Measurements from ENCODE around the gene PDE9A.

Gene PDE9A

DNA sequence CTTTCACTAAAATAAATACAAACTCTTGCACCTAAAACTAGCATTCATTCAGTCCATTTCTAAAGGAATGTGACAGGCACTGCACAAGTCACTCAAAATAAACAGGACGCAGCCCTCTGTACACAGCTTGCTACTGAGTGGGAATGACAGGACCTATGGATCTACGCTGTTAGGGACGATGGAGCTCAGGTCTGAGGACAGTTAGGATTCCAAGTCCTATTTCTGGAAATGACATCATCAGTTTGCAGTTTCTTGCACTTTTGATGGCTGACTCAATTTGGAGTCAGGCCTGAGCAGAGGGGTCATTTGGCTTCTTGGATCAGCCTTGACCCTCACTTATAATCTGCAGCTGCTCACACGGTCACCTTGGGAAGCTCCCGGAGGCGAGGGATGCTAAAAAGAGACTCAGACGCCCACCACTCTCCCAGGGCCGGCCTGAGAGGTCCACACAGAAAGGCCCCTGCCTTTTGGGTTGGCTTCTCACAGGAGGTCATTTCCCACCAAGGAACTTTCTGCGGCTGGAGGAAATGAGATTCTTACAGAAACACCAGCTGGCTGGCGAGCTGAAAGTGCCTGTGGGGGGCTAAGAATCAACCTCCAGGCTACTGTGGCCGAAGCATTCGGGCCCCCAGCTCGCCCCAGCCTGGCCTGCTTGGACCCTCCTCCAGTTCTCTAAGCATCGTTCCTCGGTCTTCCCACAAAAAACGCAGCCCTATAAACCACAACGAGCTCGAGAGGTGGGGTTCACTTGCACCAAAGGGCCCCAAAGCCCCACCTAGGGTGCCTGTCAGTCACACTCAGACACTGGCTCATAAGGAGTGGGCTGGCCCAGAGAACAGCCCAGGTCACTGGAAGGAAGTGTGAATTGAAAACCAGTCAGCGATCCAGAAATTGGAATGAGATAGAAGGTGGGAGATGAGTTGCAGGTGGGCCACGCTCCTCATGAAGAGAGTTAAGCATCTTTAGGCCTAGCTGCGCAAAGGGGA is 8.9 kb upstream of the PDE9A start:
- no peak overlapping the region for H3K4me3 ChIP-seq (ENCODE audit: low read length)
- peaks cover 8% of the 10 kb centered on the region for H3K4me1 ChIP-seq (ENCODE audit: insufficient read depth, low read length)
- no peaks in the 10 kb centered on the region for H3K9me3 ChIP-seq (ENCODE audit: insufficient read depth, low read depth, low read length)
- H3K27me3 ChIP-seq (ENCODE audit: insufficient read depth, low read length) = no peaks in the 10 kb centered on the region; the same call in 1 of the 2 replicates
- 89% methylated on average over 21 of the region's 21 CpGs for WGBS
- no peaks in the 10 kb centered on the region for H3K36me3 ChIP-seq (ENCODE audit: insufficient read depth, low read length)
- no peak overlapping the region for H3K27ac ChIP-seq (ENCODE audit: low read depth, low read length)
- H3K9ac ChIP-seq (ENCODE audit: low read depth, low read length) = no peak overlapping the region

DNA sequence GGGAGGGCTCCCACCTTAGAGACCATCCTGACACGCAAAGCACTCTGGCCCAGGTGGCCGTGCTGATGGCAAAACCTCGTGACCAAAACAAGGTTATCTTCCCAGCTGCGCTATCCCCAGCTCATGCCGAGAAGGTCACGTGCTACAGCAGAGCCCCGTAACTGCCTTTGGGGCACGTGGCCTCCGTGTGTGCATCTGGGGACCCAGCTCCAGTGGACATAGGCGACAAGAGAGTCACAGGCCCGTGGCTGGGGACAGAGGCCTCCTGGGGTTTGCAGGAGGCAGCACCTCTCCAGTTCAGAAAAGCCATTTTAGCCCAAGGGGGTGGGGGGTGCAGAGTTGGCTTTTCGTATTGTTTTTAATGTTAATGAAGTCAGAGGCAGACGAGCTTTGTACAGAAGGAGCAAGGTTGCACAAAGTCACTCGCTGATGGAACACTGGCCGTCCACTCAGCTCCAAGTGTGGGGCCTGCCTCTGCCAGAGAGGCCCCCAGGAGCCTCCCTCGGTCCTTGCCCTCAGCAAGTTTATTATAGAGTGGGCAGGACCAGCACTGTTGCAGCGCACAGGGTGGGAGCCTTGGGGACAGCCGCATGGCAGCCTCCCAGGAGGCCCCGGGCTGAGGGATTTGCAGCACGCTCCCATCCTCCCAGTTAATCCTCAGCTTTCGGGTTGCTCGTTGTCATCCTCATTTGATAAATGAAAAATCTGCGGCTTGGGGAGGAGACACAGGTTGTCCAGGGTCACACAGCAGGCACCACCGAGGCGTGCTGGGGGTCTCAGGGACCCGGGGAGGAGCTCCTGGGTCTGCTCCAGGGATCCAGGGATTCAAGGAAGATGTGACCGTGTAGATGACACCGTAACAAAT is 8.0 kb upstream of the PDE9A start:
- no peaks in the 10 kb centered on the region; the same call in 1 of the 2 replicates for H3K27me3 ChIP-seq (ENCODE audit: insufficient read depth, low read length)
- H3K4me3 ChIP-seq (ENCODE audit: low read length) = no peak overlapping the region
- no peaks in the 10 kb centered on the region for H3K9me3 ChIP-seq (ENCODE audit: insufficient read depth, low read depth, low read length)
- peaks cover 8% of the 10 kb centered on the region for H3K4me1 ChIP-seq (ENCODE audit: insufficient read depth, low read length)
- H3K36me3 ChIP-seq (ENCODE audit: insufficient read depth, low read length) = no peaks in the 10 kb centered on the region
- H3K9ac ChIP-seq (ENCODE audit: low read depth, low read length) = no peak overlapping the region
- 91% methylated on average over 28 of the region's 28 CpGs for WGBS
- no peak overlapping the region for H3K27ac ChIP-seq (ENCODE audit: low read depth, low read length)

DNA sequence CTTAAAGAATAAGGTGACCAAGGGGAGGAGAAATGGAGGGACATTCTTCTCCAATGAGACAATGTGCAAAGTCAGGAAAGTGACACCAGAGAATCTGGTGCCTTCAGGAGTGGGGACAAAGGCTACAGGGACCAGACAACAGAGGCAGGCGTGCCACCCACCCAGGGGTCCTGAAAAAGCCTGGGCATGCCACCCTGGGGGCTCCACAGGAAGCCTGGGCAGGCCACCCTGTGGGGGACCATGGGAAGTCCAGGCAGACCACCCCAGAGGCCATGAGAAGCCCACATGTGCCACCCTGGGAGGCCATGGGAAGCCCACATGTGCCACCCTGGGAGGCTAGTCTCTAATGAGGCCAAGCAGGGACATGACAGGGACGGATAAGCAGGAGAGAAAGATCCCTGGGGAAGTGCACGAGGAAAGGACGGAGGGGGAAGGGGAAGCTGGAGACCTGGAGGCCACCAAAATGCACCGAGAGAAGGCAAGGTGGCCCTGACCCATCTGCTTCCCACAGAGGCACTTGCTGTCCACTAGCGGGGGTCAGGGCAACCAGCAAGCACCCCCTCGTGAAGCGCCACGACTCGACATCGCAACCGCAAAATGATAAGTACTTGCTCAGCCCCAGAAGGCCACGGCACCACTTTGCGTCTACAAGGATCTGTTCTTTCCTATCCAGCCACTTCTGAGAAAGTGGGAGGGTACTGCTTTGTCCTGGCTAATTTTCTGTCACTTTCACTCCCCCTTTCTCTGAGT is 7.2 kb upstream of the PDE9A start:
- no peak overlapping the region for H3K9ac ChIP-seq (ENCODE audit: low read depth, low read length)
- H3K27me3 ChIP-seq (ENCODE audit: insufficient read depth, low read length) = no peaks in the 10 kb centered on the region; the same call in 1 of the 2 replicates
- H3K4me1 ChIP-seq (ENCODE audit: insufficient read depth, low read length) = peaks cover 3% of the 10 kb centered on the region; the same call in 1 of the 2 replicates
- H3K9me3 ChIP-seq (ENCODE audit: insufficient read depth, low read depth, low read length) = no peaks in the 10 kb centered on the region
- no peaks in the 10 kb centered on the region for H3K36me3 ChIP-seq (ENCODE audit: insufficient read depth, low read length)
- 92% methylated on average over 14 of the region's 14 CpGs for WGBS
- H3K4me3 ChIP-seq (ENCODE audit: low read length) = no peak overlapping the region
- no peak overlapping the region for H3K27ac ChIP-seq (ENCODE audit: low read depth, low read length)

DNA sequence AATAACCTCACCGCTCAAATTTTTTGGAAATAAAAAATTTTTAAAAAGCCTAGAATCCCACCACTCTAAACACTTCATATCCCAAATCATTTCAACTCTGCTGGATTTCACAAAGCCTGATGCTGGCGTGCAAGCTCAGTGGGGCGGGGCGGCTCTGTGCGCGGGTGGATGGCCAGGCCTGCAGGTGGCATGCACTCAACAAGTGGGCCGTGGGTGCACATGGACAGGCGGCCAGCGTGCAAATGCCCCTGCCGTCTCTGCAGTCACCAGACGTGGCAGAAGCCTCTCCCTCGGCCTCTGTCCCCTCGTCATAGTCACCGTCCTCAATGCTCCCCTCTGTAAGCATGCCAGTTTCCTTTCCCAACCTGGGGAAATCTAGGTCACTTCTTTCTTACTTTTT is 6.6 kb upstream of the PDE9A start:
- Histone ChIP-seq H3K9ac (ENCODE audit: low read depth, low read length) (no peak overlapping the region), H3K27me3 (ENCODE audit: insufficient read depth, low read length) (no peaks in the 10 kb centered on the region; the same call in 1 of the 2 replicates), H3K4me1 (ENCODE audit: insufficient read depth, low read length) (no peaks in the 10 kb centered on the region), H3K27ac (ENCODE audit: low read depth, low read length) (no peak overlapping the region), H3K9me3 (ENCODE audit: insufficient read depth, low read depth, low read length) (no peaks in the 10 kb centered on the region), H3K36me3 (ENCODE audit: insufficient read depth, low read length) (no peaks in the 10 kb centered on the region), H3K4me3 (ENCODE audit: low read length) (no peak overlapping the region)
- WGBS = 92% methylated on average over 14 of the region's 14 CpGs

GRCh38 chr21:42648606-42649005 is 4.8 kb upstream of the PDE9A start:
- Histone ChIP-seq H3K4me3 (ENCODE audit: low read length) (no peak overlapping the region), H3K27me3 (ENCODE audit: insufficient read depth, low read length) (no peaks in the 10 kb centered on the region; the same call in 1 of the 2 replicates), H3K9ac (ENCODE audit: low read depth, low read length) (no peak overlapping the region), H3K9me3 (ENCODE audit: insufficient read depth, low read depth, low read length) (no peaks in the 10 kb centered on the region), H3K36me3 (ENCODE audit: insufficient read depth, low read length) (no peaks in the 10 kb centered on the region), H3K27ac (ENCODE audit: low read depth, low read length) (no peak overlapping the region), H3K4me1 (ENCODE audit: insufficient read depth, low read length) (peaks cover 9% of the 10 kb centered on the region)
- WGBS = 95% methylated on average over 8 of the region's 8 CpGs

DNA sequence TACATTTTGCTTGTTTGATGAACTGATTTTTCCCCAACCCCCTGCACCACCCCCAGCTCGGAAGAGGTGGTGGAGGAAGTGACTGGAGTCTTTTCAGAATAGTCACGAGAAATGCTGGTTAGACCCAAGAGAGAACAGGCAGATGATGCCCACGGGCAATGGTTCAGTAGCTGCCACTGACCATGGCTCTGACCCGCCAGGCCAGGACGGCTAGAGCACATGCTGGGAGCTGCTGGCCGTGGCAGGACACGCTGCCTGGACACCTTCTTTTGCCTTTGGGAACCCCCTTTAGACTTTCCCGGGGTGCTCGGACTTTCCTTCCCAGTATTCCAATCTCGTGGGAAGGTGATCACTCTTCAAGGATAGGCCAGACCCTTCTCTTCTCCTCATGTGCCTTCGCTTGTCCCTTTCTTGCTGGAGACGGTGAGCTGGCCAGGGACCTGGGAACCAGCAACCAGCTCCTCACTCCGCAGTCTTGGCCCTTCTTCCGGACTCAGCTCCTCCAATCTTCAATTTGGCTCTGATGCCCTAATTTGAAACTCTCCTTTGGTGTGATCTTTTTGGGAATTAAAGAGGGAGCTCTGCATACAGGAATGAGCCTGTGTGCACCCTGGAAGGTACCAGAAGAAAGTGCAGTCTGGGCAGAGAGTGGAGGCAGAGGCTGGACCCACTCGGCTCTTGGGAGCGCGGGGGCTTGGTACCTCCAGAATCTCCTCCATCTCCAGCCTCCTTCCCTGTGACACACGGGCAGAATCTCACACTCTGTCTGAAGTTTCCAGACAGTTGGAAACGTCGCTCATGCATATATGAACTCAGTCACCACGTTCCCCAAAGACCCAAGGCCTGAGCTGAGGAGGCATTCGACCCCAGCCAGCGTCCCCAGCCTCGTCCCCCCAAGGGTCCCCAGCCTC is 4.0 kb upstream of the PDE9A start:
- H3K36me3 ChIP-seq (ENCODE audit: insufficient read depth, low read length) = no peaks in the 10 kb centered on the region
- no peaks in the 10 kb centered on the region; the same call in 1 of the 2 replicates for H3K27me3 ChIP-seq (ENCODE audit: insufficient read depth, low read length)
- H3K9me3 ChIP-seq (ENCODE audit: insufficient read depth, low read depth, low read length) = no peaks in the 10 kb centered on the region
- peaks cover 9% of the 10 kb centered on the region for H3K4me1 ChIP-seq (ENCODE audit: insufficient read depth, low read length)
- WGBS = 93% methylated on average over 24 of the region's 24 CpGs
- no peak overlapping the region for H3K27ac ChIP-seq (ENCODE audit: low read depth, low read length)
- no peak overlapping the region for H3K4me3 ChIP-seq (ENCODE audit: low read length)
- H3K9ac ChIP-seq (ENCODE audit: low read depth, low read length) = no peak overlapping the region

- Histone ChIP-seq H3K4me1 (ENCODE audit: insufficient read depth, low read length) (peaks cover 14% of the 10 kb centered on the region), H3K36me3 (ENCODE audit: insufficient read depth, low read length) (no peaks in the 10 kb centered on the region), H3K9ac (ENCODE audit: low read depth, low read length) (no peak overlapping the region), H3K9me3 (ENCODE audit: insufficient read depth, low read depth, low read length) (no peaks in the 10 kb centered on the region), H3K4me3 (ENCODE audit: low read length) (no peak overlapping the region), H3K27ac (ENCODE audit: low read depth, low read length) (no peak overlapping the region), H3K27me3 (ENCODE audit: insufficient read depth, low read length) (no peaks in the 10 kb centered on the region; the same call in 1 of the 2 replicates)
- WGBS = 93% methylated on average over 11 of the region's 11 CpGs
These were observed 3.4 kb upstream of the PDE9A start for GRCh38 chr21:42650033-42650370.

DNA sequence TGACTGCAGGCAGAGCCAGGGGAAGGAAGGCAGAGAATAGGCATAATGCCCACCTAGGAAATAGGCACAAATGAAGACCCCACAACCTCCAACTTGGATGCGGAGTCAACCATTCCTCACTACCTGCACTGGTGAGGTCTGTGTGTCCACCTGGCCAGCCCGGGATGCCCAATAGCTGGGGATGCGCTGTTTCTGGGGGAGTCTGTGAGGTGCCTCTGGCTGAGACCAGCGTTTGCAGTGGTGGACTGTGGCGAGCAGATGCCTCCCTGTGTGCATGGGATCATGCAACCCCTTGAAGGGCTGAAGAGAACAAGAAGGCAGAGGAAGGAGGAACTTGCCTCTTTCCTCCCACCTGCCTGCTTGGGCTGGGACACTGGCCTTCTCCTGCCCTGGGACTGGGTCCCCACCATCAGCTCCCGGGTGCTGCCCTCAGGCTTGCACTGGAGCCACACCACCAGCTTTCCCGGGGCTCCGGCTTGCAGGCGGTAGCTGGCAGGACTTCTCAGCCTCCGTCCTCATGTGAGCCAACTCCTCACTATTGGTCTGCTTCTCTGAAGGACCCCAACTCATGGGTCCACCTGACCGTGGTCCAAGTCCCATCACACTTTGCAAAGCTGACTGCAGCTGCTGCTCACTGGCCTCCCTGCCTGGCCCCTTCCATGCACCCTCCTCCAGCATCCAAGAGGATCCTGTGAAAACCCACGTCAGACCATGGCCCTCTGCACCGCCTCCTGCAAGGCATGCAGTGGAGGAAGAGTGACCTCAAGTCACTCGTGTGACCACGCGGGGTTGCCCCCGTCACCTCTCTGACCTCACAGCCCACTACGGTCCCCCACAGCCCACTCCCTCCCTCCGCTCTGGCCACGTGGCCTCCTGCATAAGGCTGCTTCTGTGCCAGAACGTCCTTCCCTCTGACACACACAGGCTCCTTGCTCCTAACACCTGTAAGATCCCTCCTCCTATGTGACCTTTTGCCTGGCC is 2.7 kb upstream of the PDE9A start:
- Histone ChIP-seq H3K9me3 (ENCODE audit: insufficient read depth, low read depth, low read length) (no peaks in the 10 kb centered on the region), H3K4me1 (ENCODE audit: insufficient read depth, low read length) (peaks cover 21% of the 10 kb centered on the region), H3K36me3 (ENCODE audit: insufficient read depth, low read length) (no peaks in the 10 kb centered on the region), H3K27me3 (ENCODE audit: insufficient read depth, low read length) (no peaks in the 10 kb centered on the region; the same call in 1 of the 2 replicates), H3K27ac (ENCODE audit: low read depth, low read length) (no peak overlapping the region), H3K4me3 (ENCODE audit: low read length) (no peak overlapping the region), H3K9ac (ENCODE audit: low read depth, low read length) (no peak overlapping the region)
- WGBS = 91% methylated on average over 21 of the region's 21 CpGs

- Histone ChIP-seq H3K9ac (ENCODE audit: low read depth, low read length) (no peak overlapping the region), H3K36me3 (ENCODE audit: insufficient read depth, low read length) (no peaks in the 10 kb centered on the region), H3K4me3 (ENCODE audit: low read length) (no peak overlapping the region), H3K9me3 (ENCODE audit: insufficient read depth, low read depth, low read length) (no peaks in the 10 kb centered on the region), H3K4me1 (ENCODE audit: insufficient read depth, low read length) (peaks cover 30% of the 10 kb centered on the region), H3K27ac (ENCODE audit: low read depth, low read length) (no peak overlapping the region), H3K27me3 (ENCODE audit: insufficient read depth, low read length) (no peaks in the 10 kb centered on the region; the same call in 1 of the 2 replicates)
- WGBS = 90% methylated on average over 16 of the region's 16 CpGs
These were observed 1.7 kb upstream of the PDE9A start for GRCh38 chr21:42651515-42652401.
